ENCODE results near the gene KYNU. TPM values are rescaled to one million over a fixed set of nuclear protein-coding genes. Genes with fewer than 3 reads are reported as not detected.
"Not testable (repeated sequence)": the region's sequence is repeated elsewhere in the genome, so short reads cannot be mapped to it uniquely, and the experiment has no call there.

Gene KYNU
- polyA plus RNA-seq, 3 donors: 5.6 to 6.3 (median 6.2) TPM

GRCh38 chr2:142869065-142869460 lies 8.4 kb upstream of the KYNU start:
- not testable (repeated sequence) for DNase-seq

GRCh38 chr2:142869461-142870106 lies 7.9 kb upstream of the KYNU start:
- no peak for DNase-seq

GRCh38 chr2:142870526-142870925 lies 6.9 kb upstream of the KYNU start:
- no peak for DNase-seq

GRCh38 chr2:142871396-142871795 lies 6.1 kb upstream of the KYNU start:
- DNase-seq: no peak

GRCh38 chr2:142872882-142873724 lies 4.4 kb upstream of the KYNU start:
- DNase-seq: no peak

GRCh38 chr2:142873831-142874287 lies 3.6 kb upstream of the KYNU start:
- DNase-seq: no peak

GRCh38 chr2:142874293-142874814 lies 3.1 kb upstream of the KYNU start:
- DNase-seq: no peak

GRCh38 chr2:142875010-142875409 lies 2.5 kb upstream of the KYNU start:
- no peak for DNase-seq

GRCh38 chr2:142875652-142876051 lies 1.8 kb upstream of the KYNU start:
- DNase-seq: no peak

GRCh38 chr2:142876423-142876822 lies 1.0 kb upstream of the KYNU start:
- DNase-seq: no peak

GRCh38 chr2:142878031-142878678 lies 691 bp downstream of the KYNU start:
- no peak for DNase-seq

GRCh38 chr2:142879151-142879550 lies 1.7 kb downstream of the KYNU start:
- DNase-seq: no peak

GRCh38 chr2:142880279-142880678 lies 2.8 kb downstream of the KYNU start:
- no peak for DNase-seq

- DNase-seq: no peak
These were observed 4.2 kb downstream of the KYNU start for GRCh38 chr2:142881619-142882018.

GRCh38 chr2:142882500-142882899 lies 5.0 kb downstream of the KYNU start:
- DNase-seq: not testable (repeated sequence)

- DNase-seq: no peak
These were observed 6.1 kb downstream of the KYNU start for GRCh38 chr2:142883526-142883925.

GRCh38 chr2:142885543-142885942 lies 8.1 kb downstream of the KYNU start:
- no peak for DNase-seq

- DNase-seq: no peak
These were observed 15.3 kb downstream of the KYNU start for GRCh38 chr2:142892715-142893114.

- no peak for DNase-seq
These were observed 15.8 kb downstream of the KYNU start for GRCh38 chr2:142893241-142893640.

- DNase-seq: no peak
These were observed 20.3 kb downstream of the KYNU start for GRCh38 chr2:142897807-142898206.

GRCh38 chr2:142900327-142900726 lies 22.9 kb downstream of the KYNU start:
- DNase-seq: not testable (repeated sequence)

GRCh38 chr2:142901780-142902179 lies 24.3 kb downstream of the KYNU start:
- no peak for DNase-seq

- DNase-seq: not testable (repeated sequence)
These were observed 26.3 kb downstream of the KYNU start for GRCh38 chr2:142903726-142904125.

All from renal pelvis (tissue), 4 donors.